B cell (primary cell): ENCODE results near the gene B9D1. TPM values are rescaled to one million over a fixed set of nuclear protein-coding genes. Genes with fewer than 3 reads are reported as not detected.

ENCODE experiments used
- ATAC-seq: fragments of 200-7000 bp; cut with Tn5 transposase; one replicate; pipeline ENCODE4 v1.10.0; 2021; ENCODE audit warnings: low read depth, mild to moderate bottlenecking, moderate number of reproducible peaks, moderate library complexity
- CTCF ChIA-PET: fragments of 350-600 bp; sonication (Branson Sonifier 250); formaldehyde crosslinking; loops from one replicate; lab custom pipeline; 2021; ENCODE audit warnings: antibody characterized with exemption, inconsistent platforms; lab: Charles Lee
- POLR2A ChIA-PET: fragments of 350-600 bp; sonication (Branson Sonifier 250); formaldehyde crosslinking; loops from one replicate; lab custom pipeline; 2021; ENCODE audit warnings: antibody characterized with exemption; lab: Charles Lee
- DNase-seq: peaks from one replicate; pipeline ENCODE4 v3.0.0; 2013
- H2AFZ ChIP-seq: 2 replicates; pipeline ENCODE4 v1.6.1; 2012; ENCODE audit warnings: mild to moderate bottlenecking, low read depth, low read length; ENCODE audit not compliant: insufficient read depth, poor library complexity, severe bottlenecking
- H3K27ac ChIP-seq, 2 donors: 1 replicate in 1 of 2; 2 replicates in 1 of 2; pipeline ENCODE4 v1.5.1; 2012 to 2013; ENCODE audit warnings: low read length in 2 of 2, mild to moderate bottlenecking in 2 of 2, moderate library complexity in 1 of 2
- H3K27me3 ChIP-seq, 4 experiments: fragments of 200-600 bp in 1 of 4; sonication (generic) in 1 of 4; replicated peaks in 1 of 4; 1 replicate in 2 of 4; 2 replicates in 2 of 4; pipeline versions ENCODE4 v1.6.1 to v1.7.0; 2013 to 2016; ENCODE audit warnings: low read length in 3 of 4, mild to moderate bottlenecking in 2 of 4, mixed read lengths in 1 of 4, moderate library complexity in 1 of 4; ENCODE audit not compliant: insufficient read depth in 4 of 4, control insufficient read depth in 3 of 4; ENCODE audit errors: control extremely low read depth in 1 of 4
- H3K36me3 ChIP-seq, 2 experiments: replicated peaks in 1 of 2; 1 replicate in 1 of 2; 2 replicates in 1 of 2; pipeline versions ENCODE4 v1.6.1 to v1.7.1; 2013; ENCODE audit warnings: low read length in 1 of 2; ENCODE audit not compliant: insufficient read depth in 2 of 2, control insufficient read depth in 1 of 2; ENCODE audit errors: control extremely low read depth in 1 of 2, extremely low read depth in 1 of 2
- H3K4me1 ChIP-seq, 2 donors: fragments of 200-600 bp in 1 of 2; sonication (generic) in 1 of 2; 1 replicate in 1 of 2; 2 replicates in 1 of 2; pipeline versions ENCODE4 v1.5.1 to v1.6.1; 2013 to 2017; ENCODE audit warnings: low read length in 2 of 2; ENCODE audit not compliant: control insufficient read depth in 2 of 2, insufficient read depth in 2 of 2
- H3K4me2 ChIP-seq: replicated peaks from 2 replicates; pipeline ENCODE3; 2012; ENCODE audit warnings: mild to moderate bottlenecking, low read depth, low read length; ENCODE audit not compliant: poor library complexity, severe bottlenecking
- H3K4me3 ChIP-seq, 5 experiments: fragments of 200-600 bp in 1 of 5; sonication (generic) in 1 of 5; 1 replicate in 3 of 5; 2 replicates in 2 of 5; pipeline versions ENCODE4 v1.5.1 to v1.7.0; 2011 to 2016; ENCODE audit warnings: low read length in 4 of 5, mild to moderate bottlenecking in 4 of 5, low read depth in 2 of 5, control low read depth in 1 of 5, moderate library complexity in 1 of 5; ENCODE audit not compliant: insufficient read depth in 1 of 5; ENCODE audit errors: control extremely low read depth in 1 of 5, extremely low read depth in 1 of 5
- H3K79me2 ChIP-seq: fragments of 200-600 bp; sonication (generic); one replicate; pipeline ENCODE4 v1.6.0; 2016; ENCODE audit warnings: low read length; ENCODE audit not compliant: control insufficient read depth, insufficient read depth
- H3K9ac ChIP-seq: fragments of 200-600 bp; sonication (generic); 2 replicates; pipeline ENCODE4 v1.6.1; 2017; ENCODE audit warnings: mild to moderate bottlenecking, low read length, moderate library complexity
- H3K9me3 ChIP-seq, 3 donors: one replicate each; pipeline versions ENCODE4 v1.6.1 to v1.7.1; 2013; ENCODE audit warnings: low read length in 2 of 3; ENCODE audit not compliant: control insufficient read depth in 2 of 3, insufficient read depth in 1 of 3; ENCODE audit errors: control extremely low read depth in 1 of 3
- H4K20me1 ChIP-seq: 2 replicates; pipeline ENCODE4 v1.6.0; 2012; ENCODE audit warnings: mild to moderate bottlenecking, low read length; ENCODE audit not compliant: insufficient read depth, control insufficient read depth, poor library complexity, severe bottlenecking
- H3K27ac Mint-ChIP-seq: one replicate; pipeline ENCODE4 v1.8.0; 2021; ENCODE audit warnings: mixed read lengths
- H3K27me3 Mint-ChIP-seq: one replicate; pipeline ENCODE4 v1.8.0; 2021; ENCODE audit warnings: mixed read lengths
- H3K4me1 Mint-ChIP-seq: one replicate; pipeline ENCODE4 v1.8.0; 2021; ENCODE audit warnings: mixed read lengths
- H3K4me3 Mint-ChIP-seq: one replicate; pipeline ENCODE4 v1.8.0; 2021; ENCODE audit warnings: mixed read lengths
- H3K9me3 Mint-ChIP-seq: one replicate; pipeline ENCODE4 v1.8.0; 2022; ENCODE audit warnings: mixed read lengths; ENCODE audit not compliant: insufficient read depth
- EZH2 ChIP-seq: IDR thresholded peaks from 2 replicates; pipeline ENCODE4 v1.6.1; 2012; ENCODE audit warnings: borderline replicate concordance, low read depth, mild to moderate bottlenecking, moderate library complexity, low read length; ENCODE audit not compliant: insufficient read depth, poor library complexity, severe bottlenecking
- WGBS: methylation state at CpG from one replicate; pipeline ENCODE4 v1.1.5; 2013; ENCODE audit warnings: missing lambda C conversion rate; ENCODE audit not compliant: insufficient coverage; 5-methylcytosine and 5-hydroxymethylcytosine counted together
- intact Hi-C: fragments of 100-400 bp; cut with micrococcal nuclease; formaldehyde crosslinking; loops from one replicate; pipeline ENCODE4 v1.10.0; 2022
- polyA plus RNA-seq: library from polyadenylated mRNA; depleted of rRNA; stranded (reverse); fragments of >200 nt; gene quantifications from 2 replicates; pipeline ENCODE4 v1.2.3, GENCODE V29; 2012
- total RNA-seq, 2 donors: library from RNA; stranded (reverse); fragments of 120-200 nt in 1 of 2; gene quantifications; 1 replicate in 1 of 2; 2 replicates in 1 of 2; pipeline versions ENCODE4 v1.2.3 to v1.2.4, GENCODE V29; 2013 to 2022
- TF ChIP-seq, protein P1 (sequence below): fragments of 200-600 bp; IDR thresholded peaks from one replicate; pipeline ENCODE4 v1.8.0; 2022; ENCODE audit warnings: antibody characterized with exemption, mild to moderate bottlenecking

Gene B9D1
- total and polyA plus RNA-seq, 2 donors (not counting 1 experiment from before 2014, with no cell fraction given), result 2.5 to 6.9 TPM

DNA sequence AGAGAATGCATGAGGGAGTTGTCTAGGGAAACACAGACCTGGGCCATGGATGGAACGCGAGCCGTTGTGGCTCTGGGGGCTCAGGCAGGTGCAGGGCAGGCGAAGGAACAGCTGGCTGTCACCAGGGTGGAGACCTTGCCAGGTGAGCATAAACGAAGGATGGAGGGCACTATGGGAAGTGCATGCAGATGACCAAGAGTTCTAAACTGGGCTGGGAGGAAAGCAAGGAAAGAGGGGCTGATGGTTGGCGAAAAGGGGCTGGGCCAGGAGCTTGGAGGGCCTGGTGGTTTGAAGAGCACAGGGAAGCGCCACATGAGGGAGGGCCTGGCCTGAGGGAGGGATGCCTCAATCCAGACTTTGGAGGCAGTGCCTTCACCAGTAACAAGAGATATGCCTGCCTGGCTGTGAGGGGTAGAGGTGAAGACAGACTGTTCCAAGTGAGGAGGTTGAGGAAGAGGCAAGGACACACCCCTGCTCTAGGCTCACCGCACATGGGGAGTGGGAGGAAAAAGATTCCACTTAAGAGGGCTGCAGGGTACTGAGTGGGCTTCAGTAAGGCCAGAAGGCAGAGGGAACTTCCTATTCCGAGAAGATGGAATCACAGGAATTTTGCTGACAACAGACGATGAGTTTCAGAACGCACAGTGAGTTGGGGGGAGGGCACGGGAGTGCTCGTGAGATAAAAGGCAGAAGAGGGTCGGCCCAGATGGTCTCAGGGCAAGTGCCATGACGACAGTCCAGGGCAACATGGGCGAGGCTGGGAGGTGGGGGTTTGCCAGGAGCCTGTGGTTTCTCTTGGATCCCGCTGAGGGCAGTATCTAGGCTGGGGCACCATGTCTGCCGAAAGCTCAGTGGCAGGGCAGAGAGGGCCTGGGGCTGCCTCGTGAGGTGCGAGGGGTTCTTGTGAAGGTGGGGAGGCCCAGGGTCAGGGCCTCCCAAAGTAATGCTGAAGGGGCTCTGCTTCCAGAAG, 20.6 kb downstream of the B9D1 start:
- no peak for TF ChIP-seq EZH2
- TF ChIP-seq, protein P1, sequence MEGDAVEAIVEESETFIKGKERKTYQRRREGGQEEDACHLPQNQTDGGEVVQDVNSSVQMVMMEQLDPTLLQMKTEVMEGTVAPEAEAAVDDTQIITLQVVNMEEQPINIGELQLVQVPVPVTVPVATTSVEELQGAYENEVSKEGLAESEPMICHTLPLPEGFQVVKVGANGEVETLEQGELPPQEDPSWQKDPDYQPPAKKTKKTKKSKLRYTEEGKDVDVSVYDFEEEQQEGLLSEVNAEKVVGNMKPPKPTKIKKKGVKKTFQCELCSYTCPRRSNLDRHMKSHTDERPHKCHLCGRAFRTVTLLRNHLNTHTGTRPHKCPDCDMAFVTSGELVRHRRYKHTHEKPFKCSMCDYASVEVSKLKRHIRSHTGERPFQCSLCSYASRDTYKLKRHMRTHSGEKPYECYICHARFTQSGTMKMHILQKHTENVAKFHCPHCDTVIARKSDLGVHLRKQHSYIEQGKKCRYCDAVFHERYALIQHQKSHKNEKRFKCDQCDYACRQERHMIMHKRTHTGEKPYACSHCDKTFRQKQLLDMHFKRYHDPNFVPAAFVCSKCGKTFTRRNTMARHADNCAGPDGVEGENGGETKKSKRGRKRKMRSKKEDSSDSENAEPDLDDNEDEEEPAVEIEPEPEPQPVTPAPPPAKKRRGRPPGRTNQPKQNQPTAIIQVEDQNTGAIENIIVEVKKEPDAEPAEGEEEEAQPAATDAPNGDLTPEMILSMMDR, result no peak
- ChIA-PET POLR2A (no interaction called here), CTCF (interaction anchor here (0.9 to 1.9 kb wide), 3 partner anchors 15 to 105 kb away, joined by 3 to 4 read pairs (median 3); no protein-coding TSS in a partner anchor)
- intact Hi-C loops, result no loop called here
- no peak overlapping the region for H3K27ac Mint-ChIP-seq
- H3K27ac ChIP-seq, result no peak overlapping the region
- H3K4me1 ChIP-seq, result peaks cover 0 to 8% of the 10 kb centered on the region in 2 donors
- H3K9me3 ChIP-seq, result no peaks in the 10 kb centered on the region
- ATAC-seq, result no peak
- H3K9me3 Mint-ChIP-seq, result no peaks in the 10 kb centered on the region
- no peak overlapping the region for H3K9ac ChIP-seq
- no peak overlapping the region for H2AFZ ChIP-seq
- no peak for DNase-seq
- peaks cover 4% of the 10 kb centered on the region for H3K4me1 Mint-ChIP-seq
- no peaks in the 10 kb centered on the region for H4K20me1 ChIP-seq
- no peaks in the 10 kb centered on the region for H3K36me3 ChIP-seq
- no peaks in the 10 kb centered on the region for H3K79me2 ChIP-seq
- peaks cover 0 to 3% (median 0%) of the 10 kb centered on the region in 4 experiments for H3K27me3 ChIP-seq
- no peak overlapping the region for H3K4me3 ChIP-seq
- no peak overlapping the region for H3K4me2 ChIP-seq
- H3K4me3 Mint-ChIP-seq, result no peak overlapping the region
- WGBS, result 88% methylated on average over 18 of the region's 20 CpGs
- H3K27me3 Mint-ChIP-seq, result peaks cover 17% of the 10 kb centered on the region

DNA sequence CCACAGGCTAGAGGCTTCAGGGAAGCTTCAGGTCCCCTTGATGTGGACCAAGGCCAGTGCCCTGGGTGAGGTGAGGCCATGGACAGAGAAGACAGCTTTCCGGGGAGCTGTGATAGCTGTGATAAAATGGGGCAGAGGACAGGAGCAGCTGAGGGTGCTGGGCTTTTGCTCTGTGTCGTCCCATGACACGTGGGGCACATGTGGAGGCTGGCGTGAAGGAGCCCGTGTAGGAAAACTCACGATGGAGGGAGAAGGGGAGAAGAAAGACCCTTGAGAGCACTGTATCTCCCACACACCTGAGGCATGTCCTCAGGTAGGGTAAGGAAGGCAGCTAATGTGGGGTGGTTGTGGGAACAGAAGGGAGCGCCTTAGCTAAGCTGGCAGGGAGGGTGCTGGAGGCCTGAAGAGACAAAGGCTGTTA, 21.3 kb downstream of the B9D1 start:
- intact Hi-C loops, result no loop called here
- Histone ChIP-seq H3K4me1 (peaks cover 0 to 3% of the 10 kb centered on the region in 2 donors), H3K9me3 (no peaks in the 10 kb centered on the region), H3K4me3 (no peak overlapping the region), H3K79me2 (no peaks in the 10 kb centered on the region), H4K20me1 (no peaks in the 10 kb centered on the region), H3K4me2 (no peak overlapping the region), H3K27ac (no peak overlapping the region), H2AFZ (no peak overlapping the region), H3K36me3 (no peaks in the 10 kb centered on the region), H3K27me3 (peaks cover 0 to 3% (median 0%) of the 10 kb centered on the region in 4 experiments), H3K9ac (no peak overlapping the region)
- Mint-ChIP-seq H3K27me3 (peaks cover 15% of the 10 kb centered on the region), H3K27ac (no peak overlapping the region), H3K9me3 (no peaks in the 10 kb centered on the region), H3K4me1 (no peaks in the 10 kb centered on the region), H3K4me3 (no peak overlapping the region)
- WGBS, result 60% methylated on average over 4 of the region's 7 CpGs
- ChIA-PET POLR2A (no interaction called here), CTCF (interaction anchor here (1.9 kb wide), 1 partner anchor 106 kb away, joined by 4 read pairs; no protein-coding TSS in a partner anchor)
- no peak for ATAC-seq
- no peak for TF ChIP-seq EZH2
- TF ChIP-seq, protein P1, result no peak
- no peak for DNase-seq
